AG04450 (cell line): Measurements from ENCODE around the gene HBQ1. TPM values are rescaled to one million over a fixed set of nuclear protein-coding genes. Genes with fewer than 3 reads are reported as not detected.

Experiments used
- CTCF ChIA-PET: fragments of 300-600, 350-600 bp; formaldehyde crosslinking; extraction: SDS; loops from one replicate; lab custom pipeline; 2022; ENCODE audit warnings: antibody characterized with exemption, inconsistent platforms; lab: Charles Lee
- POLR2A ChIA-PET: fragments of 350-600 bp; formaldehyde crosslinking; extraction: SDS; loops from one replicate; lab custom pipeline; 2021; ENCODE audit warnings: antibody characterized with exemption, inconsistent platforms; lab: Yijun Ruan, JAX
- DNase-seq: peaks from one replicate; pipeline ENCODE4 v3.0.0-alpha.2; 2011; ENCODE audit warnings: low read depth, low spot score
- H3K27ac ChIP-seq: one replicate; pipeline ENCODE4 v1.5.1; 2012; ENCODE audit warnings: low read depth, low read length, control low read depth
- H3K27me3 ChIP-seq: one replicate; pipeline ENCODE4 v1.6.0; 2012; ENCODE audit warnings: low read length; ENCODE audit not compliant: control insufficient read depth, insufficient read depth
- H3K4me3 ChIP-seq: 2 replicates; pipeline ENCODE4 v1.5.1; 2011; ENCODE audit warnings: mild to moderate bottlenecking, low read depth, low read length, control low read depth
- H3K9me3 ChIP-seq: 2 replicates; pipeline ENCODE4 v1.5.1; 2012; ENCODE audit warnings: low read length; ENCODE audit not compliant: control insufficient read depth, insufficient read depth
- CTCF ChIP-seq: IDR thresholded peaks from 2 replicates; pipeline ENCODE4 v1.5.1; 2011; ENCODE audit warnings: low read depth, low read length, control low read depth, inconsistent platforms
- polyA plus RNA-seq: library from polyadenylated mRNA; depleted of rRNA; stranded (reverse); fragments of >200 nt; gene quantifications from 2 replicates; pipeline ENCODE4 v1.2.3, GENCODE V29; 2011

HBQ1 gene
- polyA plus RNA-seq, 1 experiment = not detected

- no peak overlapping the region for H3K4me3 ChIP-seq
- ChIA-PET POLR2A (interaction anchor here (0.6 kb wide), 1 partner anchor 10 kb away, joined by 5 read pairs; no protein-coding TSS in a partner anchor), CTCF (interaction anchor here (1.0 to 2.2 kb wide), 2 partner anchors 11 to 12 kb away, joined by 3 to 13 read pairs; partner anchors contain the start of gene HBQ1)
- no peak overlapping the region for H3K27ac ChIP-seq
- no peak for DNase-seq
- no peak for TF ChIP-seq CTCF
- no peaks in the 10 kb centered on the region for H3K27me3 ChIP-seq
- no peaks in the 10 kb centered on the region; the same call in 1 of the 2 replicates for H3K9me3 ChIP-seq
These were observed 12.4 kb downstream of the HBQ1 start for GRCh38 chr16:192686-193085.

- no peaks in the 10 kb centered on the region; the same call in 1 of the 2 replicates for H3K9me3 ChIP-seq
- POLR2A ChIA-PET = no interaction called here
- no peak for DNase-seq
- H3K27ac ChIP-seq = no peak overlapping the region
- no peak overlapping the region for H3K4me3 ChIP-seq
- no peak for TF ChIP-seq CTCF
- CTCF ChIA-PET = interaction anchor here (1.0 to 2.2 kb wide), 2 partner anchors 12 to 13 kb away, joined by 3 to 13 read pairs; partner anchors contain the start of gene HBQ1
- H3K27me3 ChIP-seq = no peaks in the 10 kb centered on the region
These were observed 13.2 kb downstream of the HBQ1 start for GRCh38 chr16:193441-193840.

DNA sequence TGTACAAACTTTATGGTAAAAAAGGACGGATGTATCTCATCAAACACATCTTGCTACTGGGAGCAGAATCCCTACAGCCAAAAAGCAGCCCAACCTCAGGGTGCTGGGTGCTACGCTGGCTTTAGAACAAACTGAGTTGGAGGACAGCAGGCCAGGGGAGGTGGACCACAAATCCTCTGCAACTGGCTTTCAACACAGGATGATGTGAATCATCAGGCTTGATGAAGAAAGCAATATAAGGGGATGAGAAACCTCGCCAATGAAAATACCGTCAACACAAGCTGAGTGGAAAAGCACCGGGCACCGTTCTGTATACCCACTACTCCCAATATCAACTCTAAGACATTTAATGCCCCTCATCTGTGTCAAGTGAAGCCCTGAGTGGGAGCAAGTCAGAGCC lies 14.3 kb downstream of the HBQ1 start:
- CTCF ChIA-PET = interaction anchor here (1.2 kb wide), 1 partner anchor 13 kb away, joined by 3 read pairs; no protein-coding TSS in a partner anchor
- Histone ChIP-seq H3K4me3 (no peak overlapping the region), H3K27me3 (no peaks in the 10 kb centered on the region), H3K27ac (no peak overlapping the region), H3K9me3 (no peaks in the 10 kb centered on the region; the same call in 1 of the 2 replicates)
- POLR2A ChIA-PET = no interaction called here
- DNase-seq = no peak
- no peak for TF ChIP-seq CTCF

DNA sequence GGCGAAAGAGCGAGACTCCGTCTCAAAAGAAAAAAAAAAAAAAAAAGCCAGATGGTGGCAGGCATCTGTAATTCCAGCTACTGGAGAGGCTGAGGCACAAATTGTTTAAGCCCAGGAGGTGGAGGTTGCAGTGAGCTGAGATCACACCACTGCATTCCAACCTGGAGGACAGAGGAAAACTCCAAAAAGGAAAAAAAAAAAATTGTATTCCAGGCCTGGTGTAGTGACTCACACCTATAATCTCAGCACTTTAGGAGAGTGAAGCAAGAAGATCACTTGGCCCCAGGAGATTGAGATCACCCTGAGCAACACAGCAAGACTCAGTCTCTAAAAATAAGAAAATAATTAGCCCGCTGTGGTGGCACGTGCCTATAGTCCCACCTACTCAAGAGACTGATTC lies 20.1 kb downstream of the HBQ1 start:
- no peak overlapping the region for H3K27ac ChIP-seq

More for the DNA sequence above, 20.1 kb downstream of the HBQ1 start:
- H3K4me3 ChIP-seq = no peak overlapping the region
- H3K27me3 ChIP-seq = no peaks in the 10 kb centered on the region
- DNase-seq = no peak
- H3K9me3 ChIP-seq = no peaks in the 10 kb centered on the region
- CTCF ChIA-PET = interaction anchor here (0.7 kb wide), 2 partner anchors 74 to 161 kb away, joined by 3 to 5 read pairs; no protein-coding TSS in a partner anchor
- TF ChIP-seq CTCF = no peak
- POLR2A ChIA-PET = interaction anchor here (0.7 kb wide), 1 partner anchor 201 kb away, joined by 11 read pairs; no protein-coding TSS in a partner anchor
